HEK293 (cell line): Measurements from ENCODE around the gene NEK2.
A peak's percentile ranks its signal among the peaks of the same experiment; 100 is the strongest.

Experiments used
- HOXA7 ChIP-seq: sonication (generic); formaldehyde crosslinking; IDR thresholded peaks from 2 replicates; pipeline ENCODE4 v1.8.1; 2022; ENCODE audit warnings: missing genetic modification reagents, borderline replicate concordance
- HOXC10 ChIP-seq: sonication (generic); formaldehyde crosslinking; IDR thresholded peaks from 2 replicates; pipeline ENCODE4 v1.8.1; 2023; ENCODE audit warnings: mild to moderate bottlenecking, missing genetic modification reagents
- KLF1 ChIP-seq: fragments of 450-650 bp; formaldehyde crosslinking; IDR thresholded peaks from 2 replicates; pipeline ENCODE4 v1.5.1; 2016; ENCODE audit warnings: missing biosample characterization, missing genetic modification characterization
- OVOL3 ChIP-seq: fragments of 450-650 bp; formaldehyde crosslinking; IDR thresholded peaks from 2 replicates; pipeline ENCODE4 v1.5.1; 2016; ENCODE audit warnings: missing biosample characterization, missing genetic modification characterization
- PRDM2 ChIP-seq: fragments of 450-650 bp; formaldehyde crosslinking; IDR thresholded peaks from 2 replicates; pipeline ENCODE4 v1.5.1; 2016; ENCODE audit warnings: missing biosample characterization, missing genetic modification characterization, borderline replicate concordance
- SALL2 ChIP-seq: fragments of 450-650 bp; formaldehyde crosslinking; IDR thresholded peaks from 2 replicates; pipeline ENCODE4 v1.5.0; 2017; ENCODE audit warnings: missing biosample characterization, mild to moderate bottlenecking, missing genetic modification characterization, borderline replicate concordance
- ZBTB44 ChIP-seq: fragments of 450-650 bp; IDR thresholded peaks from 2 replicates; pipeline ENCODE4 v1.5.1; 2018; ENCODE audit warnings: missing biosample characterization, mild to moderate bottlenecking, missing genetic modification characterization
- ZBTB6 ChIP-seq: fragments of 450-650 bp; formaldehyde crosslinking; IDR thresholded peaks from 2 replicates; pipeline ENCODE4 v1.5.1; 2017; ENCODE audit warnings: missing biosample characterization, missing genetic modification characterization
- ZEB2 ChIP-seq: fragments of 450-650 bp; formaldehyde crosslinking; IDR thresholded peaks from 2 replicates; pipeline ENCODE4 v1.5.1; 2016; ENCODE audit warnings: missing biosample characterization, missing genetic modification characterization
- ZNF133 ChIP-seq: fragments of 450-650 bp; formaldehyde crosslinking; IDR thresholded peaks from 2 replicates; pipeline ENCODE4 v1.5.1; 2016; ENCODE audit warnings: missing biosample characterization, missing genetic modification characterization
- ZNF146 ChIP-seq: fragments of 450-650 bp; formaldehyde crosslinking; IDR thresholded peaks from 2 replicates; pipeline ENCODE4 v1.5.1; 2016; ENCODE audit warnings: missing biosample characterization, missing genetic modification characterization
- ZNF174 ChIP-seq: fragments of 450-650 bp; formaldehyde crosslinking; IDR thresholded peaks from 2 replicates; pipeline ENCODE4 v1.5.0; 2017; ENCODE audit warnings: missing biosample characterization, mild to moderate bottlenecking, missing genetic modification characterization
- ZNF214 ChIP-seq: fragments of 450-650 bp; formaldehyde crosslinking; IDR thresholded peaks from 2 replicates; pipeline ENCODE4 v1.5.1; 2017; ENCODE audit warnings: missing biosample characterization, mild to moderate bottlenecking, missing genetic modification characterization, borderline replicate concordance
- ZNF23 ChIP-seq: fragments of 450-650 bp; formaldehyde crosslinking; IDR thresholded peaks from 2 replicates; pipeline ENCODE4 v1.5.1; 2016; ENCODE audit warnings: missing biosample characterization, missing genetic modification characterization, borderline replicate concordance
- ZNF266 ChIP-seq: fragments of 450-650 bp; formaldehyde crosslinking; IDR thresholded peaks from 2 replicates; pipeline ENCODE4 v1.5.1; 2016; ENCODE audit warnings: missing biosample characterization, missing genetic modification characterization, low read depth
- ZNF350 ChIP-seq: fragments of 450-650 bp; formaldehyde crosslinking; IDR thresholded peaks from 2 replicates; pipeline ENCODE4 v1.5.0; 2017; ENCODE audit warnings: missing biosample characterization, mild to moderate bottlenecking, missing genetic modification characterization
- ZNF398 ChIP-seq: fragments of 450-650 bp; formaldehyde crosslinking; IDR thresholded peaks from 2 replicates; pipeline ENCODE4 v1.5.1; 2017; ENCODE audit warnings: missing biosample characterization, missing genetic modification characterization
- ZNF488 ChIP-seq: fragments of 450-650 bp; formaldehyde crosslinking; IDR thresholded peaks from 2 replicates; pipeline ENCODE4 v1.5.1; 2016; ENCODE audit warnings: missing biosample characterization, missing genetic modification characterization
- ZNF501 ChIP-seq: fragments of 450-650 bp; formaldehyde crosslinking; IDR thresholded peaks from 2 replicates; pipeline ENCODE4 v1.5.1; 2016; ENCODE audit warnings: missing biosample characterization, missing genetic modification characterization
- ZNF514 ChIP-seq: fragments of 450-650 bp; formaldehyde crosslinking; IDR thresholded peaks from 2 replicates; pipeline ENCODE4 v1.5.1; 2016; ENCODE audit warnings: missing biosample characterization, missing genetic modification characterization
- ZNF585B ChIP-seq: fragments of 450-650 bp; formaldehyde crosslinking; IDR thresholded peaks from 2 replicates; pipeline ENCODE4 v1.5.1; 2016; ENCODE audit warnings: missing biosample characterization, missing genetic modification characterization
- ZNF610 ChIP-seq: fragments of 450-650 bp; formaldehyde crosslinking; IDR thresholded peaks from 2 replicates; pipeline ENCODE4 v1.5.1; 2016; ENCODE audit warnings: missing biosample characterization, missing genetic modification characterization, borderline replicate concordance
- ZNF692 ChIP-seq: fragments of 450-650 bp; formaldehyde crosslinking; IDR thresholded peaks from 2 replicates; pipeline ENCODE4 v1.5.1; 2016; ENCODE audit warnings: missing biosample characterization, missing genetic modification characterization
- ZNF704 ChIP-seq: fragments of 450-650 bp; formaldehyde crosslinking; IDR thresholded peaks from 2 replicates; pipeline ENCODE4 v1.5.1; 2016; ENCODE audit warnings: missing biosample characterization, missing genetic modification characterization

NEK2 gene

GRCh38 chr1:211675230-211676105, at the start of gene NEK2 (continued):
- TF ChIP-seq ZEB2 = peak; percentile 82
- no peak for TF ChIP-seq ZNF514
- TF ChIP-seq ZNF501 = peak; percentile 75
- no peak for TF ChIP-seq ZNF266 (tag by site-specific recombination)
- 0 out of 2 replicates have a peak, but pooled peaks have one; percentile 85 for TF ChIP-seq ZNF704 (tag by site-specific recombination)
- no peak for TF ChIP-seq ZNF214
- no peak for TF ChIP-seq HOXA7 (CRISPR knock-in tag)
- no peak for TF ChIP-seq OVOL3 (tag by site-specific recombination)
- no peak for TF ChIP-seq ZNF23
- TF ChIP-seq PRDM2 = no peak
- TF ChIP-seq HOXC10 (CRISPR knock-in tag) = no peak
- no peak for TF ChIP-seq ZNF133
- TF ChIP-seq ZBTB6 (tag by site-specific recombination) = peak; percentile 33; the same call in 1 of the 2 replicates
- no peak for TF ChIP-seq ZNF488 (tag by site-specific recombination)
- TF ChIP-seq ZNF585B (tag by site-specific recombination) = no peak
- TF ChIP-seq KLF1 (tag by site-specific recombination) = peak; percentile 85; the same call in 1 of the 2 replicates
- no peak for TF ChIP-seq SALL2 (tag by site-specific recombination)
- no peak for TF ChIP-seq ZNF610 (tag by site-specific recombination)
- TF ChIP-seq ZBTB44 = no peak
- TF ChIP-seq ZNF174 (tag by site-specific recombination) = no peak
- 0 out of 2 replicates have a peak, but pooled peaks have one; percentile 10 for TF ChIP-seq ZNF398
- TF ChIP-seq ZNF146 (tag by site-specific recombination) = 0 out of 2 replicates have a peak, but pooled peaks have one; percentile 33
- no peak for TF ChIP-seq ZNF350 (tag by site-specific recombination)
- peak; percentile 91 for TF ChIP-seq ZNF692
